Nephron (organoid): ENCODE data around the gene NPTXR.
"Not testable (repeated sequence)": the region's sequence is repeated elsewhere in the genome, so short reads cannot be mapped to it uniquely, and the experiment has no call there.

Source experiments
- H3K27ac Mint-ChIP-seq, 3 experiments: 2 replicates each; pipeline ENCODE4 v1.8.0; 2020; ENCODE audit warnings: mixed read lengths in 3 of 3, mild to moderate bottlenecking in 2 of 3, moderate library complexity in 1 of 3
- H3K27me3 Mint-ChIP-seq: 2 replicates; pipeline ENCODE4 v1.8.0; 2021; ENCODE audit warnings: low read depth, mild to moderate bottlenecking, moderate library complexity, mixed read lengths
- H3K36me3 Mint-ChIP-seq: 2 replicates; pipeline ENCODE4 v1.8.0; 2020; ENCODE audit warnings: low read depth, mixed read lengths
- H3K4me1 Mint-ChIP-seq: 2 replicates; pipeline ENCODE4 v1.8.0; 2020; ENCODE audit warnings: mixed read lengths
- H3K4me3 Mint-ChIP-seq, 3 experiments: 2 replicates each; pipeline ENCODE4 v1.8.0; 2020; ENCODE audit warnings: mild to moderate bottlenecking in 3 of 3, mixed read lengths in 3 of 3, moderate library complexity in 2 of 3
- H3K9me3 Mint-ChIP-seq: 2 replicates; pipeline ENCODE4 v1.8.0; 2020; ENCODE audit warnings: mixed read lengths
- TF ChIP-seq, protein P1 (sequence below), 3 experiments: fragments of 200-600 bp; sonication (generic); IDR thresholded peaks; one replicate each; pipeline ENCODE4 v1.5.0; 2021; ENCODE audit warnings: antibody characterized with exemption in 3 of 3; ENCODE audit not compliant: unreplicated experiment in 3 of 3

Gene NPTXR

GRCh38 chr22:38860283-38861169 is 16.7 kb upstream of the NPTXR start:
- Mint-ChIP-seq H3K4me1 (peaks cover 23% of the 10 kb centered on the region), H3K36me3 (peaks cover 8% of the 10 kb centered on the region), H3K27me3 (no peaks in the 10 kb centered on the region), H3K9me3 (no peaks in the 10 kb centered on the region), H3K27ac (no peak overlapping the region), H3K4me3 (no peak overlapping the region)
- TF ChIP-seq, protein P1, sequence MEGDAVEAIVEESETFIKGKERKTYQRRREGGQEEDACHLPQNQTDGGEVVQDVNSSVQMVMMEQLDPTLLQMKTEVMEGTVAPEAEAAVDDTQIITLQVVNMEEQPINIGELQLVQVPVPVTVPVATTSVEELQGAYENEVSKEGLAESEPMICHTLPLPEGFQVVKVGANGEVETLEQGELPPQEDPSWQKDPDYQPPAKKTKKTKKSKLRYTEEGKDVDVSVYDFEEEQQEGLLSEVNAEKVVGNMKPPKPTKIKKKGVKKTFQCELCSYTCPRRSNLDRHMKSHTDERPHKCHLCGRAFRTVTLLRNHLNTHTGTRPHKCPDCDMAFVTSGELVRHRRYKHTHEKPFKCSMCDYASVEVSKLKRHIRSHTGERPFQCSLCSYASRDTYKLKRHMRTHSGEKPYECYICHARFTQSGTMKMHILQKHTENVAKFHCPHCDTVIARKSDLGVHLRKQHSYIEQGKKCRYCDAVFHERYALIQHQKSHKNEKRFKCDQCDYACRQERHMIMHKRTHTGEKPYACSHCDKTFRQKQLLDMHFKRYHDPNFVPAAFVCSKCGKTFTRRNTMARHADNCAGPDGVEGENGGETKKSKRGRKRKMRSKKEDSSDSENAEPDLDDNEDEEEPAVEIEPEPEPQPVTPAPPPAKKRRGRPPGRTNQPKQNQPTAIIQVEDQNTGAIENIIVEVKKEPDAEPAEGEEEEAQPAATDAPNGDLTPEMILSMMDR (IDR thresholded peaks at IDR 0.05; ENCODE audit: unreplicated experiment in 3 of 3): no peak

DNA sequence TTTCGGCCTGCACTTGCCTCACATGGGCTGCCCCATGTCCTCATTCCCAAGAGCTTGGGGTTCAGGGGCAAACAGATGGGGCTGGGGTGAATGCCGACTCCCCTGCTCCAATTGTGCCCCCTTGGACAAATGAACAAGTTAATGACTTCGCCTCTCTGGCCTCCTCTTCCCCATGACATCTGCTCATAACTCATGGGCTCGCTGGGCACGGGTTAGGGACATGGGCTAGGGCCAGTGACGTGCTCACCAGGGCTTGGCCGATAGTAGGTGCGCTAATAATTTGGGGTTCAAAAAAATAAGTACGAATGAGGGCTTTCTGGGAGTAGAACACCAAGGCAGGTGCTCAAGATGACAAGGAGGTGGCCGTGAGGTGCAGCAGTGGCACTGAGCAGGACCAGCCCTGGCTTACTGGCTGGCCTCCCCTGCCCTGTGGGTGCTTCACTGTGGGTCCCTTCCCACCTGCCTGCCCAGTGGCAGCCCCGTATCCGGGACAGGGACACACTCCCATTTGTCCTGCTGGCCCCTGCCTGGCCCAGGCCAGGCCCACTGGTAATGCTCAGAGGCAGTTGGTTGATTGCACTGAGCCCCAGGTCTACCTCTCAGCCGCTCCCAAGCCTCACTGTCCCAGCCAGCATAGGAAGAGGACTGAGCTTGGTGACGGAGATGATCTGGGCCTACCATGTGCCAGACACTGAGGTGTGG is 15.9 kb upstream of the NPTXR start:
- H3K27ac Mint-ChIP-seq: no peak overlapping the region
- H3K4me3 Mint-ChIP-seq: no peak overlapping the region
- TF ChIP-seq, protein P1 (IDR thresholded peaks at IDR 0.05; ENCODE audit: unreplicated experiment in 3 of 3): no peak
- H3K4me1 Mint-ChIP-seq: peaks cover 23% of the 10 kb centered on the region
- no peaks in the 10 kb centered on the region for H3K27me3 Mint-ChIP-seq
- no peaks in the 10 kb centered on the region for H3K9me3 Mint-ChIP-seq
- H3K36me3 Mint-ChIP-seq: peaks cover 4% of the 10 kb centered on the region

GRCh38 chr22:38858492-38858891 is 14.7 kb upstream of the NPTXR start:
- Mint-ChIP-seq H3K4me3 (no peak overlapping the region), H3K27me3 (peaks cover 5% of the 10 kb centered on the region), H3K9me3 (no peaks in the 10 kb centered on the region), H3K36me3 (no peaks in the 10 kb centered on the region), H3K27ac (no peak overlapping the region), H3K4me1 (peaks cover 18% of the 10 kb centered on the region)
- TF ChIP-seq, protein P1 (IDR thresholded peaks at IDR 0.05; ENCODE audit: unreplicated experiment in 3 of 3): no peak

- H3K27ac Mint-ChIP-seq, H3K36me3 Mint-ChIP-seq: not testable (repeated sequence)
Observed at GRCh38 chr22:38854476-38854875, 10.6 kb upstream of the NPTXR start.

GRCh38 chr22:38853883-38854282 is 10.1 kb upstream of the NPTXR start:
- not testable (repeated sequence) for H3K36me3 Mint-ChIP-seq, H3K9me3 Mint-ChIP-seq, H3K27ac Mint-ChIP-seq, H3K4me3 Mint-ChIP-seq, H3K4me1 Mint-ChIP-seq
- peaks cover 28% of the 10 kb centered on the region for H3K27me3 Mint-ChIP-seq

More at GRCh38 chr22:38854476-38854875, 10.6 kb upstream of the NPTXR start:
- peaks cover 23% of the 10 kb centered on the region for H3K27me3 Mint-ChIP-seq
- H3K4me3 Mint-ChIP-seq, H3K9me3 Mint-ChIP-seq, H3K4me1 Mint-ChIP-seq: not testable (repeated sequence)

GRCh38 chr22:38853196-38853651 is 9.4 kb upstream of the NPTXR start:
- Mint-ChIP-seq H3K9me3 (no peaks in the 10 kb centered on the region), H3K4me1 (no peaks in the 10 kb centered on the region), H3K36me3 (no peaks in the 10 kb centered on the region)

More at GRCh38 chr22:38853196-38853651, 9.4 kb upstream of the NPTXR start:
- Mint-ChIP-seq H3K4me3 (no peak overlapping the region), H3K27me3 (peaks cover 34% of the 10 kb centered on the region), H3K27ac (no peak overlapping the region)
- TF ChIP-seq, protein P1 (IDR thresholded peaks at IDR 0.05; ENCODE audit: unreplicated experiment in 3 of 3): no peak
